HepG2 (cell line): ENCODE results near the gene PCED1B. TPM values are rescaled to one million over a fixed set of nuclear protein-coding genes. Genes with fewer than 3 reads are reported as not detected.

Experiments used
- ATAC-seq: fragments of 200-7000 bp; cut with Tn5 transposase; 3 replicates; pipeline ENCODE4 v1.9.1; 2020; ENCODE audit warnings: mild to moderate bottlenecking, moderate library complexity
- BruUV-seq: library from RNA; stranded (reverse); fragments of 400-500 nt; replicated peaks from 2 replicates; lab custom pipeline; 2021; lab: Mats Ljungman, UMichigan
- CTCF ChIA-PET: fragments of 300-600 bp; formaldehyde crosslinking; extraction: SDS; loops from one replicate; lab custom pipeline; 2021; ENCODE audit warnings: low total read pairs, inconsistent platforms, low intra/inter-chr PET ratio; lab: Yijun Ruan, JAX
- POLR2A ChIA-PET: fragments of 350-600 bp; sonication (Branson Sonifier 250); formaldehyde crosslinking; loops from one replicate; lab custom pipeline; 2020; ENCODE audit warnings: antibody characterized with exemption, inconsistent platforms; lab: Yijun Ruan, JAX
- DNase-seq: peaks from one replicate; pipeline ENCODE4 v3.0.0-alpha.2; 2015; ENCODE audit warnings: low spot score
- FAIRE-seq: peaks from 3 replicates; lab custom pipeline; 2011; peaks lifted over from hg19 to GRCh38; lab: Jason Lieb, UNC
- H2AFZ ChIP-seq: one replicate; pipeline ENCODE4 v1.6.1; 2011; ENCODE audit warnings: low read length, inconsistent platforms
- H3K27ac ChIP-seq: fragments of 300-600 bp; 3 replicates; pipeline ENCODE4 v1.8.0; 2011; ENCODE audit warnings: mixed run types, mild to moderate bottlenecking, mixed read lengths, low read length, inconsistent platforms; ENCODE audit not compliant: insufficient read depth; ENCODE audit errors: extremely low read length
- H3K27me3 ChIP-seq, 2 experiments: fragments of 200-600 bp in 1 of 2; 2 replicates in 1 of 2; 3 replicates in 1 of 2; pipeline versions ENCODE4 v1.6.0 to v1.8.0; 2011; ENCODE audit warnings: low read length in 2 of 2, mild to moderate bottlenecking in 2 of 2, moderate library complexity in 2 of 2, inconsistent platforms in 1 of 2; ENCODE audit not compliant: insufficient read depth in 2 of 2, control insufficient read depth in 1 of 2
- H3K36me3 ChIP-seq, 2 experiments: fragments of 200-600 bp in 1 of 2; replicated peaks in 1 of 2; 2 replicates in 1 of 2; 3 replicates in 1 of 2; pipeline versions ENCODE4 v1.5.1 to v1.8.0; 2011; ENCODE audit warnings: low read length in 2 of 2, inconsistent platforms in 1 of 2; ENCODE audit not compliant: insufficient read depth in 2 of 2, control insufficient read depth in 1 of 2
- H3K4me1 ChIP-seq: 2 replicates; pipeline ENCODE4 v1.5.1; 2012; ENCODE audit warnings: low read length, inconsistent platforms; ENCODE audit not compliant: insufficient read depth
- H3K4me2 ChIP-seq: 2 replicates; pipeline ENCODE4 v1.6.0; 2011; ENCODE audit warnings: low read depth, low read length, inconsistent platforms
- H3K4me3 ChIP-seq, 3 experiments: fragments of 200-600 bp in 1 of 3; sonication (generic), shearing (Covaris generic) in 1 of 3; replicated peaks in 1 of 3; 2 replicates each; pipeline ENCODE4 v1.5.1; 2011 to 2016; ENCODE audit warnings: low read length in 3 of 3, inconsistent platforms in 2 of 3, low read depth in 2 of 3, mild to moderate bottlenecking in 2 of 3, control low read depth in 1 of 3, mixed read lengths in 1 of 3; ENCODE audit not compliant: insufficient read depth in 1 of 3
- H3K79me2 ChIP-seq: one replicate; pipeline ENCODE4 v1.6.1; 2011; ENCODE audit warnings: low read length, inconsistent platforms; ENCODE audit not compliant: insufficient read depth
- H3K9ac ChIP-seq: 2 replicates; pipeline ENCODE4 v1.6.0; 2011; ENCODE audit warnings: mild to moderate bottlenecking, low read depth, low read length, inconsistent platforms; ENCODE audit not compliant: insufficient read depth
- H3K9me3 ChIP-seq: 2 replicates; pipeline ENCODE4 v1.5.1; 2012; ENCODE audit warnings: mild to moderate bottlenecking, low read length
- H4K20me1 ChIP-seq: 2 replicates; pipeline ENCODE4 v1.6.0; 2011; ENCODE audit warnings: inconsistent platforms, mild to moderate bottlenecking, low read length, moderate library complexity; ENCODE audit not compliant: insufficient read depth
- AGO2 ChIP-seq: fragments of 200-400 bp; formaldehyde crosslinking; optimal IDR thresholded peaks from 2 replicates; pipeline ENCODE3; 2017; ENCODE audit warnings: mild to moderate bottlenecking, low read depth, low read length, moderate library complexity
- ATF2 ChIP-seq: sonication (generic); formaldehyde crosslinking; IDR thresholded peaks from 2 replicates; pipeline ENCODE4 v1.4.0; 2020; ENCODE audit warnings: missing genetic modification reagents
- CENPT ChIP-seq: sonication (generic); formaldehyde crosslinking; IDR thresholded peaks from 2 replicates; pipeline ENCODE4 v1.8.0; 2022; ENCODE audit warnings: low read depth, mild to moderate bottlenecking, moderate library complexity, missing genetic modification reagents
- CERS6 ChIP-seq: sonication (generic); formaldehyde crosslinking; IDR thresholded peaks from 2 replicates; pipeline ENCODE4 v1.5.0; 2020; ENCODE audit warnings: missing genetic modification reagents
- CREB3 ChIP-seq: sonication (generic); formaldehyde crosslinking; IDR thresholded peaks from 2 replicates; pipeline ENCODE4 v1.5.0; 2020; ENCODE audit warnings: missing genetic modification reagents
- GZF1 ChIP-seq: sonication (generic); formaldehyde crosslinking; IDR thresholded peaks from 2 replicates; pipeline ENCODE4 v1.5.1; 2020; ENCODE audit warnings: mild to moderate bottlenecking, missing genetic modification reagents
- HMGXB3 ChIP-seq: sonication (generic); formaldehyde crosslinking; IDR thresholded peaks from 2 replicates; pipeline ENCODE4 v1.4.0; 2020; ENCODE audit warnings: missing genetic modification reagents, borderline replicate concordance
- SMARCC2 ChIP-seq: fragments of 450-650 bp; IDR thresholded peaks from 2 replicates; pipeline ENCODE4 v1.6.1; 2017; ENCODE audit warnings: antibody characterized with exemption, mild to moderate bottlenecking
- ZBTB39 ChIP-seq: sonication (generic); formaldehyde crosslinking; IDR thresholded peaks from 2 replicates; pipeline ENCODE4 v1.5.0; 2020; ENCODE audit warnings: missing genetic modification reagents
- ZFY ChIP-seq: sonication (generic); formaldehyde crosslinking; IDR thresholded peaks from 2 replicates; pipeline ENCODE4 v1.4.0; 2020; ENCODE audit warnings: missing genetic modification reagents
- ZNF44 ChIP-seq: sonication (generic); formaldehyde crosslinking; IDR thresholded peaks from 2 replicates; pipeline ENCODE4 v1.5.1; 2020; ENCODE audit warnings: mild to moderate bottlenecking, missing genetic modification reagents
- ZNF546 ChIP-seq: sonication (generic); formaldehyde crosslinking; conservative IDR thresholded peaks from 2 replicates; pipeline ENCODE4 v1.8.1; 2023; ENCODE audit warnings: mild to moderate bottlenecking, missing genetic modification reagents
- ZNF557 ChIP-seq: sonication (generic); formaldehyde crosslinking; IDR thresholded peaks from 2 replicates; pipeline ENCODE4 v1.4.0; 2020; ENCODE audit warnings: missing genetic modification reagents
- ZNF567 ChIP-seq: sonication (generic); formaldehyde crosslinking; IDR thresholded peaks from 2 replicates; pipeline ENCODE4 v1.8.1; 2023; ENCODE audit warnings: mild to moderate bottlenecking, missing genetic modification reagents, borderline replicate concordance
- WGBS: methylation state at CpG from one replicate; pipeline ENCODE4 v1.1.6; 2017; ENCODE audit warnings: low lambda C conversion rate; 5-methylcytosine and 5-hydroxymethylcytosine counted together
- in situ Hi-C: cut with HindIII; loops from 2 replicates; pipeline ENCODE4 v1.10.0; 2017; ENCODE audit warnings: low pct_unique_long_range_greater_than_20kb; ENCODE audit not compliant: extremely low pct_ligation_motif_present
- intact Hi-C: fragments of 100-400 bp; cut with micrococcal nuclease; formaldehyde crosslinking; loops from one replicate; pipeline ENCODE4 v1.10.0; 2022; ENCODE audit not compliant: unreplicated experiment
- polyA plus RNA-seq, 8 experiments: library from polyadenylated mRNA; depleted of rRNA in 3 of 8; stranded (reverse) in 7 of 8; unstranded in 1 of 8; fragments of >200 nt; fragmentation: Illumina TruSeq in 4 of 8; extraction: Trizol in 4 of 8; gene quantifications; 2 replicates each; pipeline versions ENCODE4 v1.2.1 to v1.2.3, GENCODE V29; 2011 to 2016; ENCODE audit warnings: low read depth in 4 of 8, missing spikeins in 1 of 8, mixed read lengths in 1 of 8; ENCODE audit not compliant: insufficient read depth in 1 of 8
- total RNA-seq, 5 experiments: library from RNA; depleted of rRNA; stranded (reverse); fragments of >200 nt; fragmentation: Illumina TruSeq; extraction: Trizol; gene quantifications; 2 replicates each; pipeline ENCODE4 v1.2.3, GENCODE V29; 2016; ENCODE audit warnings: low read depth in 1 of 5

The PCED1B gene
- total and polyA plus RNA-seq, 2 of the 13 experiments (the other 11 are each of a cell fraction or from before 2014, with no cell fraction given), result 0.11 to 0.37 TPM

GRCh38 chr12:47207829-47208248 is 128.4 kb downstream of the PCED1B start:
- in situ Hi-C loops (no loop called here), intact Hi-C loops (no loop called here)
- Histone ChIP-seq H3K36me3 (no peaks in the 10 kb centered on the region), H3K4me3 (no peak overlapping the region), H3K27me3 (no peaks in the 10 kb centered on the region; a peak in 1 of 5 replicates), H3K9me3 (no peaks in the 10 kb centered on the region), H3K27ac (no peak overlapping the region), H3K9ac (no peak overlapping the region), H3K79me2 (no peaks in the 10 kb centered on the region), H4K20me1 (no peaks in the 10 kb centered on the region), H2AFZ (no peak overlapping the region), H3K4me2 (no peak overlapping the region), H3K4me1 (no peaks in the 10 kb centered on the region)
- FAIRE-seq, result no peak
- BruUV-seq, result no TSS peak
- ChIA-PET CTCF (no interaction called here), POLR2A (interaction anchor here (0.6 to 0.8 kb wide), 2 partner anchors 12 to 13 kb away, joined by 3 to 4 read pairs; no protein-coding TSS in a partner anchor)
- no peak for DNase-seq
- ATAC-seq, result no peak
- 3% methylated on average over 3 of the region's 3 CpGs for WGBS
- TF ChIP-seq ATF2 (CRISPR knock-in tag), result no peak
- TF ChIP-seq ZNF567 (CRISPR knock-in tag), result no peak
- TF ChIP-seq ZNF546 (CRISPR knock-in tag), result no peak
- no peak for TF ChIP-seq GZF1 (CRISPR knock-in tag)
- no peak for TF ChIP-seq ZBTB39 (CRISPR knock-in tag)
- no peak for TF ChIP-seq AGO2
- no peak for TF ChIP-seq CERS6 (CRISPR knock-in tag)
- TF ChIP-seq CENPT (CRISPR knock-in tag), result no peak
- no peak for TF ChIP-seq ZNF44
- TF ChIP-seq ZNF557 (CRISPR knock-in tag), result no peak
- no peak for TF ChIP-seq ZFY (CRISPR knock-in tag)
- no peak for TF ChIP-seq CREB3 (CRISPR knock-in tag)
- TF ChIP-seq SMARCC2, result no peak
- TF ChIP-seq HMGXB3, result no peak
